Stimulated activated CD4-positive, alpha-beta T cell treated with anti-CD3 and anti-CD28 coated beads, Interleukin-2, amount 100 ng/mL, for 48 hours (primary cell): ENCODE measurements around the gene SHROOM3.

ENCODE experiments used
- DNase-seq, 2 donors: peaks; one replicate each; pipeline ENCODE4 v3.0.0-alpha.2; 2020

SHROOM3 gene

DNA sequence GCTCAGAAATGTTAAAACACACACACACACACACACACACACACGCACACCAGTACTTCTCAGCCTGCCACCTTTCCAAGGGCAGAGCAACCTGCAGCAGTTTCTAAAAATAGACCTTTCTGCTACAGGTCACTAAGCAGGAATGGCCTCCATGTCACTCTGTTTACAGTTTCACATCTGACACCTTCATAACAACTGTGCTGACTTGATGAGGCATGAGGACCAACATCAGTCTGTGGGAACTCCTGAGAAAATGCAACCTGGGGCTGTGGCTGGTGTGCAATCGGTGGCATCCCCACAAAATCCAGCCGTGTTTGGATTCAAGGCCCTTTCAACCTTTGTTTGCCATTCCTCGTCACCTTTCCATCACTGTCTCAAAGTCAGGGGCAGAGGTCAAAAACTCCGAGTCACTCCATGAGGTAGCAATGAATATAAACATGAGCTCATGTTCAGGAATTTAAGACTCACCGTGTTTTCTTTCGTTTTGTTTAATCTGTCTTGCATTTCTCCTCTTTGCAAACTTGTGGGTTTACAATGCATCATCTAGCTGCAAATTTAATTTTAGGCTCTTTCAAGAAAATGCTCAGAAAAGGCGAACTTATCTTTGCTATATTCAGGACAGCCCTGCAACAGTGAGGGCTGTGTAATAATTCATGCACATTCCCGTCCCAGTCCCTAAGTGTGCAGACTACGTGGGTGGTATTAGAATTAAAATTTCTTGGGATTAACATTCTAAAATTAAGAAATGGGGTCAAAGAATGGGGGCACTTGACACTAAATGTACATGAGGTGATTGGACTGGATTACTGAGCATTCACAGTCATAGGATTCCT is 135.3 kb downstream of the SHROOM3 start:
- no peak for DNase-seq

- DNase-seq = no peak
These were observed 136.2 kb downstream of the SHROOM3 start for GRCh38 chr4:76571274-76571673.

DNA sequence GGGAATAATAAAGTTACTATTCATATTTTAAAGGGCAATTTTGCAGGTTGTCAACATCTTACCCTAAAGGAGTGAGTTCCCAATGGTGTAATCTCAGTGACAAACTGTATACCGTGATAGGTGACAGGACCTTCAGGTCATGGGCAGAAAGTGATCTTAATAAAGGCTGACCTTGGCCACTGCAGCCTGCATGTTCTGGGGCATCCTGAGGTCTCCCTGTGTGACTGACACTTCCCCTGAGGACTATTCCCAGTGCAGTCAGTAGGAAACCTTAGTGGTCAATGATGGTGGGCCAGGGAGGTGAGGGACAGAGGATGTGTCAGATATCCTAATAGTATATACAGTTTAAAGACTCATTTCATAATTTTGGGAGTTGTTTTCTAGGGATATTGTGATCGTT is 137.2 kb downstream of the SHROOM3 start:
- no peak for DNase-seq

- DNase-seq = no peak
These were observed 141.8 kb downstream of the SHROOM3 start for GRCh38 chr4:76576824-76577223.

- no peak for DNase-seq
These were observed 143.1 kb downstream of the SHROOM3 start for GRCh38 chr4:76578002-76578560.

DNA sequence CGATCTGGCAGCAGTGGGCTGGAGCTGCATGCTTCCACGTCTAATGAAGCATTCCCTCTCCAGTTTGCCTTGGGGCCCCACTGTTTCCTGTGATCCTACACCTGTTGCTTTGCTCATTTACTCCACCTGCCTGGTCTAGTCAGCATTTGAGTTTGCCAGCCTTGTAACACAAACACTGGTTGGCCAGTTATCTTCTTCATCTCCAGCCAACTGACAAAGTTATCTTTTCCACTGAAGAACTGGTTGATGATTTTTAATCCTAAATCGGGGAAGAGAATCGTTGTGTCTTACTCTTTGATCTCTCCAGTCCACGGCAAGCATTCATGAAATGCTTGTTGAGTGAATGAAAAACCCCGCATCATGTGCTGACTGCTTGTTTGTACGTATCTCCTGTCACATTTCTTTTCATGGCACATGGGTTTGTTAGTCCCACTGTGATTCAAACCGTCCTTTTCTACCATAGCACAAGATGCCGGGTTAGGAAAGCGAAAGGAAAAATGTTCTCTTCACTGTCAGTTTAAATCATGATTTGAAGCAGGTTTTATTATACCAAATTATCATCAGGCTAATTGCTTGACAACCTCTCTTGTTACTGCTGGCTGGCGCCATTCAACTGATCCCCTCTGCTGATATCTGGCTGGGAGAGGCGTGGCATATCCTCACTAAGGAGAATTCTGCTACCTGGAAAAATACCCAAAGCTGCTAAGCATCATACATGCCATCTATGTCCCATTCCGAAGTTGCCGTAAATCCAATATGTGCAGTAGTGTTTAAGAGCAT is 144.8 kb downstream of the SHROOM3 start:
- no peak for DNase-seq

DNA sequence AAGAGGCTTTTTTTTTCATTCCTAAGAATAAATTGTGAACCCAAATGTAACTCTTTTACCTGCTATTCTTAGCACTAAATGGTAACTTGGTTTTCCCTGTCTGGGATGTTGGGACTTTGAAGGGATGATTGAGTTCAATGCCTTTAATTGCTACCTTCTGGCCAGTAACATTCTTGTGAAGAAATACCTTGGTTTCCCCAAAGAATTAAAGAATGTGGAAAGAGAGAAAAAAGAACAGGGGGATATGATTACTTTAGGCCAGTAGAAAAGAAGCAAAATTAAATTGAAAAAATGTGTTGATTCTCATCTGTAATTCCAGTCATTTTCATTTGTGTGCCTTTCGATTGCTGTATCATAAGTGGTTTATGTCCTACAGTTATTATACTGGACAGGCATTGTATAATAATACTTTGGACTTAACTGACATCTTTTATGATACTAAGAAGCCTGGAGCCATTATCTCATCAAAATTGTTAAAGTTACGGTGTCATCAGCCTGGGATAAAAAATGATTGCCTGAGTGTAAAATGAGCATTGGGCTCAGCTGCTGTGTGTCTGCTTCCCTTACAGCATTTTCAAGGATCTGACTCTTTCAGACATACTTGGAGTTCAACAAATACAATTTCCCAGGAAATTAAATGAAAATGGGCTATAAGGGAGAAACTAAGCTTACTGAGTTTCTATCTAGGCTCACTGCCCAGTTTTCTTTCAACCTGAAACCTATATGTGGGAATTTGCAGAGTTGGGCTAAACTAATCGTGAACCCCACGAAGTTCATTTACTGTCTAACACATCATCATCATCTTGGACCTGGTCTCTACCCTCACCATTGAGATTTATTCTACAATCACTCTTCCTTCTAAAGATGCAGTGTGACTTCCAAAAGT is 146.3 kb downstream of the SHROOM3 start:
- DNase-seq = no peak

GRCh38 chr4:76582074-76582816 is 147.2 kb downstream of the SHROOM3 start:
- DNase-seq = no peak

GRCh38 chr4:76582817-76583087 is 147.7 kb downstream of the SHROOM3 start:
- no peak for DNase-seq

GRCh38 chr4:76584241-76585152 is 149.5 kb downstream of the SHROOM3 start:
- no peak for DNase-seq

GRCh38 chr4:76585272-76585671 is 150.2 kb downstream of the SHROOM3 start:
- no peak for DNase-seq

- DNase-seq = peak in 1 of 2 donors; percentile 1
These were observed 150.9 kb downstream of the SHROOM3 start for GRCh38 chr4:76585897-76586360.

DNA sequence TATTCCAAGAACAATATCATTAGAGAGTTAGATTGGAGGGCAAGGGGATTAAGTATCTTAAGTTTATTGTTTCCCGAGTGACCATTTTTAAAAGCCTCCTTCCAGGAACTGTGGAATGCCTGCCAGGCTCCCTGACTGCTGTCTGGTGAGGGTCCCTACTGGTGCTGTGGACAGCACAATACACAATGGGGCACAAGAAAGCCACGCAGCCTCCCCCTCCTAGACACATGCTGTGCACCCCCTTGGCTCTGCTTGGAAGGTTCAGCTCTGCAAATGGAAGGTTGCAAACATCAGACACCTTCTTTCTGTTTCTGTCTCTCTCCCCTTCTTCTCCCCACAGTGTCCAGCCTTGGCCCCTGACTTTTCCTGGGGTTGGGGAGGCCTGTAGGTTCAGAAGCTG is 153.2 kb downstream of the SHROOM3 start:
- no peak for DNase-seq

DNA sequence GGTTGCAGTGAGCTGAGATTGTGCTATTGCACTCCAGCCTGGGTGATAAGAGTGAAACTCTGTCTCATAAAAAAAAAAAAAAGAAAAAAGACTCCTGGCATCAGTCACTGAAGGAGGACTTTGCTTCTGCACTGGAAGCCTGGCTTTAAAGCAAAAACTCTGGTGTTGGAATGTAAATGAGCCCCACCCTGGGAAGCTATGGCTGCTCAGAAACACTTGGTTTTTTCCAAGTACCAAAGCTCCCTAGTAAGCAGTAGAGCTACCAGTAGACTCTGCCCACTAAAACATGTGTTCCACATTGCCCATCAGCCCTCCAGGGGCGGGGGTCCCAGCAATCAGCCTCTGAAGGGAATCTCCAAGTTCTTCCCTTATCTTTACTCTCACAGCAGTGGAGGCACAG is 154.4 kb downstream of the SHROOM3 start:
- no peak for DNase-seq

DNA sequence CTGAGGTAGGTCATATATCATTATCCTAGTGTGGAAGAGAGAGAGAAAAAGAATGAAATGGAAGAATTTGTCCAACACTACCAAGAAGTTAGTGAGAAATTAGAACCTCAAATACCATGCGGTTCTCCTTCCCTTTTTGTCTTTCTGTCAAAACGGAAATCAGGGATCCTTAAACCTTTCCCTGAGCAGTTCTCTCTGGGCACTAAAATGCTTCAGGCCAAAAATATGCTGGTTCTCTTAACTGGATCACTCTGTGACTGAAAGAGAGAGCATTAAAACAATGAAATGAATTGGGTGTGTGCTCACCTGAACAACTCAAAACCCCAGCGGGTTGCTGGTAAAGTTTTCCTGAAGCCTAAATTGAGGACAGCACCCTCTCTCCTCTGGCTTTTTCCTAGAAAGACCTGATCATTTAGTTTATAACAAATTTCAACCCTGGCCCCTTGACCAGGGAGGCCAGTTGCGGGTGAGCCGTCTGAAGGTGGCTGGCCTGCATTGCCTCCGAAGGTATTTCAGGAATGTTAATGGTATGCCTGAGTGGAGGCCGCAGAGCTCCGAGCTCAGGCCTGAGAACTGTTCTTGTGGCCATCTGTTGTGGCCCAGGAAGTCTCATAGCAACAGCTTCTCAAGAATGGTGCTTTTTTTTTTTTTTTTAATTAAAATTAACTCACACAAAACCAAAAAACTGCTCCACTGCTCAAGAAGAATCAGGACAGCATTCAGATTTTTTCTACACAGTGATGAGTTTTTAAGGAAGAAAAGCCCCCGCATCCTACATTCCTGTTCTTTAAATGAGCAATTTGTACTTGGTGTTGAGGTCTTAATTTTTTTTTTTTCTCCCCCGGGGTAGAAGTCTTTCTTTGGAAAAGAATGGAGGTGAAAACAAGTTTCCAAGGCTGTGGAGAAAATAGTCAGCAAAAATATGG is 155.1 kb downstream of the SHROOM3 start:
- DNase-seq = no peak

- no peak for DNase-seq
These were observed 155.8 kb downstream of the SHROOM3 start for GRCh38 chr4:76590798-76591281.

- DNase-seq = no peak
These were observed 157.0 kb downstream of the SHROOM3 start for GRCh38 chr4:76591992-76592391.

- no peak for DNase-seq
These were observed 157.4 kb downstream of the SHROOM3 start for GRCh38 chr4:76592460-76592859.

DNA sequence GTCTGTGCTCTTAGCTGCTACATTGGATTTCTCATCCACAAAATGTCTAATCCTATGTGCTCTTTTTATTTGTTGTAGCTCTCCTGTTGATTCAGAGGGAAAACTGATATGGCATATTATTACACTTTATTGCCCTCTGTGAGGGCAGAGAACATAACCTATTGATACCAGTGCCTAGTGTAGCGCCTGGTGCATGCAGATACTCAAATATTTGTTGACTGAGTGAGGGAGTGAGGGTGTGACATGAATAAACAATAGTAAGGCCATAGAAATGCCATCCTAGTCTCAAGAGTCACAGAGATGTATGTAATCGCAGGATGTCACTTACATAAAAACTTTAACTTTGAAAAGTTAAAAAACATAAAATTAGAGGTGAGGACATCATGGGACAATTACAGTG is 159.1 kb downstream of the SHROOM3 start:
- DNase-seq = no peak

DNA sequence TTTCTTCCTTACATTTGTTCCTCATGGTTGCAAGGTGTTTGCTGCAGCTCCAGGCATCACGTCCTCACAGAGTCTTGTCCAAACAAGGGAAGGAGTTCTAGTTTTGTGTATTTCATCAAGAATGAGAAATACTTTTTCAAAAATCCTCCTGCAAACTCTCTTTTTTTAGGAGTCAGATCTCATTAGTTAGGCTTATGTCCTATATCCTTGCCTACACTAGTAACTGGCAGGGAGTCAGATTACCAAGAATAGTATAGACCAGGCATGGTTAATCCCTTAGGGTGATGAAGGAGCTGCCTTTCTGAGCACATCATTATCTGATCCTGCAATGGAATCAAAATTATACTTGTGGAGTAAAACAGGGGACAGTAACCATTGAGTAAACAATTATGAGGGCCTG is 160.4 kb downstream of the SHROOM3 start:
- DNase-seq = no peak
